WERI-Rb-1 (cell line): ENCODE results near the gene AFTPH.

Experiments used
- DNase-seq: peaks from one replicate; pipeline ENCODE4 v3.0.0-alpha.2; 2020
- H3K27ac ChIP-seq: fragments of 250-450 bp; sonication (Bioruptor Pico); 2 replicates; pipeline ENCODE4 v1.5.1; 2020; ENCODE audit warnings: mild to moderate bottlenecking, moderate library complexity
- H3K27me3 ChIP-seq: fragments of 250-450 bp; sonication (Bioruptor Pico); 2 replicates; pipeline ENCODE4 v1.5.1; 2021; ENCODE audit warnings: mild to moderate bottlenecking, low read depth, moderate library complexity; ENCODE audit not compliant: insufficient read depth, severe bottlenecking
- H3K36me3 ChIP-seq: fragments of 250-450 bp; sonication (Bioruptor Pico); 2 replicates; pipeline ENCODE4 v1.5.1; 2020; ENCODE audit warnings: mild to moderate bottlenecking, moderate library complexity
- H3K4me3 ChIP-seq: 2 replicates; pipeline ENCODE4 v1.5.1; 2011; ENCODE audit warnings: low read depth, mild to moderate bottlenecking, control low read depth, low read length
- H3K9me3 ChIP-seq: fragments of 250-450 bp; sonication (Bioruptor Pico); 2 replicates; pipeline ENCODE4 v1.5.1; 2021; ENCODE audit warnings: mild to moderate bottlenecking, moderate library complexity; ENCODE audit not compliant: severe bottlenecking
- TF ChIP-seq, protein P1 (sequence below): IDR thresholded peaks from 2 replicates; pipeline ENCODE4 v1.5.1; 2011; ENCODE audit warnings: low read depth, mild to moderate bottlenecking, control low read depth, inconsistent platforms, low read length

Gene AFTPH

GRCh38 chr2:64595397-64596176, 71.5 kb downstream of the AFTPH start:
- Histone ChIP-seq H3K27ac (no peak overlapping the region), H3K36me3 (peaks cover 6% of the 10 kb centered on the region), H3K9me3 (no peaks in the 10 kb centered on the region), H3K27me3 (no peaks in the 10 kb centered on the region), H3K4me3 (no peak overlapping the region)
- peak; percentile 38 for DNase-seq
- TF ChIP-seq, protein P1, sequence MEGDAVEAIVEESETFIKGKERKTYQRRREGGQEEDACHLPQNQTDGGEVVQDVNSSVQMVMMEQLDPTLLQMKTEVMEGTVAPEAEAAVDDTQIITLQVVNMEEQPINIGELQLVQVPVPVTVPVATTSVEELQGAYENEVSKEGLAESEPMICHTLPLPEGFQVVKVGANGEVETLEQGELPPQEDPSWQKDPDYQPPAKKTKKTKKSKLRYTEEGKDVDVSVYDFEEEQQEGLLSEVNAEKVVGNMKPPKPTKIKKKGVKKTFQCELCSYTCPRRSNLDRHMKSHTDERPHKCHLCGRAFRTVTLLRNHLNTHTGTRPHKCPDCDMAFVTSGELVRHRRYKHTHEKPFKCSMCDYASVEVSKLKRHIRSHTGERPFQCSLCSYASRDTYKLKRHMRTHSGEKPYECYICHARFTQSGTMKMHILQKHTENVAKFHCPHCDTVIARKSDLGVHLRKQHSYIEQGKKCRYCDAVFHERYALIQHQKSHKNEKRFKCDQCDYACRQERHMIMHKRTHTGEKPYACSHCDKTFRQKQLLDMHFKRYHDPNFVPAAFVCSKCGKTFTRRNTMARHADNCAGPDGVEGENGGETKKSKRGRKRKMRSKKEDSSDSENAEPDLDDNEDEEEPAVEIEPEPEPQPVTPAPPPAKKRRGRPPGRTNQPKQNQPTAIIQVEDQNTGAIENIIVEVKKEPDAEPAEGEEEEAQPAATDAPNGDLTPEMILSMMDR = peak; percentile 61

DNA sequence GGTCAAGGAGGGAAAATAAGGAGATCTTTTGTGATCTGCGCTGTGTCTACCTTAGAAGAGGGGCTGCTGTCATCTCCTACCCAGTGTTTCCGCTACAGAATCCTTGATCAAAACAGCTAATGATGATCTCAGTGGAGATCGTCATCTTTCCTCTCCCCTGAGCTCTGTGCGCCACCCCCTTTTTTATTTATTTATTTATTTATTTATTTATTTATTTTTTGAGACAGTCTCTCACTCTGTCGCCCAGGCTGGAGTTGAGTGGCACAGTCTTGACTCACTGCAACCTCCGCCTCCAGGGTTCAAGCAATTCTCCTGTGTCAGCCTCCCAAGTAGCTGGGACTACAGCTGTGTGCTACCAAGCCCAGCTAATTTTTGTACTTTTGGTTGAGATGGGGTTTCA, 74.1 kb downstream of the AFTPH start:
- Histone ChIP-seq H3K36me3 (no peaks in the 10 kb centered on the region), H3K4me3 (no peak overlapping the region), H3K27me3 (no peaks in the 10 kb centered on the region), H3K9me3 (no peaks in the 10 kb centered on the region), H3K27ac (no peak overlapping the region)
- TF ChIP-seq, protein P1 = no peak
- DNase-seq = no peak

DNA sequence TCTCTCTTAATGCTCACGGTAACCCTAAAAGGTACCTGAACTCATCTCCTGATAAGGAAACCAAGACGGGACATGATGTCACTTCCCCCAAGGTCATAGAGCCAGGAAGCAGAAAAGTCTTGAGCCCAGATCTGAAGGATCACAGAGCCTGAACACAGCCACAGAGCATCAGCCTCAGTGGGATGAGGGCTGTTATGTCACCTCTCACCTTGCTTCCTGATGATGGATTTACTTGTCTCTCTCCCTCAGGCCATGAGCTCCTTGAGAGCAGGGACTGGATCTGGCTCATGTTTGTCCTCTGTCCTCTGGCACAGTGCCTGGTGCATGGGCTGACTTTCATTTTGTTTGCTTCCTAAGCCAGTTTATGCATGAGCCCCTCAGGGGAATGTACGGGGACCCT, 75.3 kb downstream of the AFTPH start:
- Histone ChIP-seq H3K4me3 (no peak overlapping the region), H3K27ac (no peak overlapping the region), H3K27me3 (no peaks in the 10 kb centered on the region), H3K36me3 (no peaks in the 10 kb centered on the region), H3K9me3 (peaks cover 3% of the 10 kb centered on the region)
- no peak for DNase-seq
- TF ChIP-seq, protein P1 = no peak

- DNase-seq = no peak
Observed at GRCh38 chr2:64601034-64601754, 77.1 kb downstream of the AFTPH start.

GRCh38 chr2:64601785-64602391, 77.8 kb downstream of the AFTPH start:
- Histone ChIP-seq H3K36me3 (no peaks in the 10 kb centered on the region), H3K27ac (no peak overlapping the region), H3K4me3 (no peak overlapping the region), H3K27me3 (no peaks in the 10 kb centered on the region), H3K9me3 (peaks cover 3% of the 10 kb centered on the region)
- DNase-seq = no peak
- TF ChIP-seq, protein P1 = no peak

More at GRCh38 chr2:64601034-64601754, 77.1 kb downstream of the AFTPH start:
- Histone ChIP-seq H3K4me3 (no peak overlapping the region), H3K9me3 (peaks cover 3% of the 10 kb centered on the region), H3K27ac (no peak overlapping the region), H3K36me3 (no peaks in the 10 kb centered on the region), H3K27me3 (no peaks in the 10 kb centered on the region)
- TF ChIP-seq, protein P1 = no peak
